Stimulated activated CD8-positive, alpha-beta memory T cell treated with anti-CD3 and anti-CD28 coated beads, Interleukin-2, amount 100 ng/mL, for 48 hours (primary cell): ENCODE data around the gene GCLC.
"Not testable (repeated sequence)": the region's sequence is repeated elsewhere in the genome, so short reads cannot be mapped to it uniquely, and the experiment has no call there.

Source experiments
- DNase-seq, 2 donors: peaks; one replicate each; pipeline ENCODE4 v3.0.0-alpha.2; 2020; ENCODE audit warnings: low read depth in 2 of 2

Gene GCLC

DNA sequence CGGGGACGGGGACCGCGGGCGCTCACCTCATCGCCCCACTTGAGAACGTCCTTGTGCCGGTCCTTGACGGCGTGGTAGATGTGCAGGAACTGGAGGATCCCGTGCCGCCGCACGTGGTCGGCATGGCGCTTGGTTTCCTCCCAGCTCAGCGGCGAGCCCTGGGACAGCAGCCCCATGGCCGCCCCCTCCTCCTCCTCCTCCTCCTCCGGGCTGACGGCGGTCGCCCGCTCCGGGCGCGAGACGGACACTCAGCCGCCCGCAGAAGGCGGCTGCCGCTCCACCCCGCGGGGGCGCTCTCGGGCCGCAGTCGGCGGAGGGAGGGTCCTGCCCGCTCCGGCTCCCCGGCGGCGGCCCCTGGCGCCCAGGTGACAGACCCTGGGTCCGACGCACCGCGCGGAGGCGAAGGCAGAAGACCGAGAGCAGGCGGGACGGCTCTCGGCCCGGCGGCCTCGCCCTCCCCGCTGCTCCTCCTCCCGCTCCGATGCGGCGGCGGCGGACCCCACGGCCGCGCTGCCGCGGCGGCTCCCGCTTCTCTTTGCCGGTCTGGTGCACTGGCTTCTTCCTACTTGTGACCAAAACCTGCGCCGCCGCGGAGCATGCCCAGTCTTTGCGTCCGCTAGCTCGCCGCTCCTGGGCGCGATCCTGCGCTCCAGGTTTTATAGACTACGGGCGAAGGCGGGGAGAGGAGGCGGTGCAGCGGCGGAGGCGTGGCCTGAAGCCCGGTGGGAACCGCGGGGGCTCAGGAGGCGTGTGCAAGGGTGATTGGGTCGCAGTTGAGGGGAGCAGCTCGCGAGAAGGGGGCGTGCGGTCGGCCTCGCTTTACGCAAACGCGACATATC lies at the start of gene GCLC:
GCLC (minus strand) TSS at position 632 of the 839 bp plus-strand sequence; CDS start at position 176, 456 bp downstream.
- peak; percentile 85 to 86 for DNase-seq

GRCh38 chr6:53594596-53594995 lies 49.7 kb upstream of the GCLC start:
- DNase-seq: no peak

GRCh38 chr6:53593001-53593488 lies 48.1 kb upstream of the GCLC start:
- DNase-seq: no peak

GRCh38 chr6:53591873-53592272 lies 47.0 kb upstream of the GCLC start:
- DNase-seq: no peak

DNA sequence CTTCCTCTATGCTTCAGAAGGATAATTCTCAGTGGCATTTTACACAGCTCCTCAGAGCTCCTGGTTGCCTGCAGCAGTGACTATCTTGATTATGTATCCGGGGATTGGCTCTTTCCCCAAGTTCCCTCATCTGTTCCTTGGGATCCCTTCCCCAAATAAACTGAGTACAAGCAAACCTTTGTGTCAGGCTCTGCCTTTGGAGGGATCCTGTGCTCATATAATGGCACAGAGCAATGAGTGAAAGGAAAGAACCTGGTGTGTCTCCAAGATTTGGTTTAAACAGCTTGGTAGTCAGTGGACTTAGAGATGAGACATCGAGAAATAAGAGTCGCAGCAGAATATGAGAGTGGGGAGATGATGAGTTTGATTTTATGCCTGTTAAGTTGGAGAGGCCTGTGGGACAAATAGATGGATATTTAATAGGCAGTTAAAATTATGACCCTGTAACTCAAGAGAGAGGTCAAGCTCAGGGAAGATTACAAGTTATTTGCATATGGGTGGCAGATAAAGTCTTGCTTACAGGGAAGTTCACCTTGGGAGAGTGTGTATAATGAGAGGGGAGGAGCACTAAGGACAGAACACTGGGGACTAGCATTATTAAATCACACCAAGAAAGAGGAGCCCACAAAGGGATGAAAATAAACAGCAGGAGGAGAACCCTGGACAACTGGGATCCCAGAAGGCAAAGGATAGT lies 44.1 kb upstream of the GCLC start:
- DNase-seq: no peak

GRCh38 chr6:53587291-53587690 lies 42.4 kb upstream of the GCLC start:
- DNase-seq: no peak

GRCh38 chr6:53585208-53585900 lies 40.5 kb upstream of the GCLC start:
- DNase-seq: no peak

DNA sequence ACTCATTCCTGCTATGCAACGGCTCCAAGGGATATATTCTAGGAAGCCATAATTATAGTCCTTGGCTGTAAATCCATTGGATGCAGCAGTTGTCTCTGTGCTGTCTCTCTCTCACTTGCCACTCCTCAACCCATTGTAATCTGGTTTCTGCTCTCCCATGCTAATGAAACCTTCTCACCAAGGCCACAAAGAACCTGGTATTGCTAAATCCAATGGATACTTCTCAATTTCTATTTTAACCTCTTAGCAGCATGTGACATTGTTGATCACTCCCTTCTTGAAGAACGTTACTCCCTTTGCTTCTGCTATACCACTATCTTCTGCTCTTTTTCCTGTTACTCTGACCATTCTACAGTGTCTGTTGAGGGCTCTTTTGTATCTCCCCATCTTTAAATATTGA lies 39.8 kb upstream of the GCLC start:
- no peak for DNase-seq

DNA sequence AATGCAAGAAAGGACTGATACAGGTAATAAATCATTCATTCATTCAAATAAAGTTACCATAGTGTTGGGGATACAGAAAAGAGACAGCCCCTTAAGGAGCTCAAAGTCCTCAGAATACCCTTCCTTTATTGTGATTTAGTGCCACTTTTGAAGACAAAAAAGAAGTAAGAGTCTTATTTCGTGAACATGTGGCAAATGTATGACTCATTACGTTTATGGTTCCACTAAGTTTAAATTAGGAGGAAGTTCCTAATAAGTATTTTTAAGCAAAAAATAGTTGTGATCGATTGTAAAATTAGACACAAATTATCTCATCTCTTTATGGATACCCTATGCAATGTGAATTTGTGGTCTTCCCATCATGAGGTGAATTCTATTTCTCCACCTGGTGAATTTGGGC lies 38.5 kb upstream of the GCLC start:
- DNase-seq: no peak

GRCh38 chr6:53582963-53583362 lies 38.1 kb upstream of the GCLC start:
- no peak for DNase-seq

- no peak for DNase-seq
These were observed 37.0 kb upstream of the GCLC start for GRCh38 chr6:53581856-53582255.

DNA sequence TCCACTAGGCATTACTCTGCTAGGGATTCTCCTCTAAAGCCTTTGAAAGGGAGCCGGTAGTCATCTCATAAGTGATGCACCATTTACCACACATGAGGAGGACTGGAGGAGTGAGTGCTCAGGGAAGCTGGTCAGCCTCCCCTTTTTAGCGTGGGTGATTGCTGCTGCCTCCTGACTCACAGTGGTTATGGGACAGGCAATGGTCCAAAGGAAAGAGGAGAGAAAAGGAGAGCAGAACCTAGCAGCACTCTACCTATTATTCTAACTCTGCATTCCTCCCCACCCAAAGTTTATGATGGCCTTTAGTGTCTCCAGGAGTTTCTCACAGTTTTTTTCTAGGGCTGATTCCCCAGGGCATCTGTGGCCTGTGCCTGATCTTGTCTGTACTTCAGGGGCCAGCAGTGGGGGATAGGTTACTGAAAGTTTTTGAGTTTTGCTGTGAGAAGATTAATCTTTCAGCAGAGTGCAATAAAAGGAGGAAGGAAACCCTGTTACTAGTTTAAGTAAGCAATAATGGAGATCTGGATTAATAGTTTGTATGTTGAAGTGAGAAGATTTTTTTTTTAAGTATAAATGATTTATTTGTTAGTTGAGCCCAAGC lies 36.4 kb upstream of the GCLC start:
- no peak for DNase-seq

DNA sequence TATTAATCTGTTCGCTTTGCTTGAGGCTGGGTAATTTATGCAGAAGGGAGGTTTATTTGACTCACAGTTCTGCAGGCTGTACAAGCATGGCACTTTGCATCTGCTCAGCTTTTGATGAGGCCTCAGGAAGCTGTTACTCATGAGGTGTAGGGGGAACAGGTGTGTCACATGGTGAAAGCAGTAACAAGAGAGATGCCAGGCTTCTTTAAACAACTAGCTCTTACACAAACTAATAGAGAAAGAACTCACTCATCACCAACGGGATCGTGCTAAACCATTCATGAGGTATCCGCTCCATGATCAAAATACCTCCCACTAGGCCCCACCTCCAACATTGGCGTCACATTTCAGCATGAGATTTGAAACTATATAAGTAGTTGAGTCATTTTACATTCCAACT lies 34.4 kb upstream of the GCLC start:
- DNase-seq: peak in 1 of 2 donors; percentile 39

DNA sequence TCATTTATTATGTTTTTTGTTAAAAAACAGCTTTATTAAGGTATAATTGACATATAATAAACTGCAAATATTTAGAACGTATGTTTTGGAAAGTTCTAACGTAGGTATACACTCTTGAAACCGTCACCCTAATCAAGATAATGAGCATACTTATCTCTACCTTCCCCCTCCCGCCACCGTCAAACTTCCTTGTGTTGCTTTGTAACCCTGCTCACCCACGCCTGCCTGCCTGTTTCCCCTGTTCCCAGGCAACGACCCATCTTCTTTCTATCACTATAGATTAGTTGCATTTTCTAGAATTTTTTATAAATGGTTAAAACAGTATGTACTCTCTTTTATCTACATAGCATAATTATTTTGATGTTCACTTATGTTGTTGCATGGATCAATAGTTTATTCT lies 33.5 kb upstream of the GCLC start:
- no peak for DNase-seq

DNA sequence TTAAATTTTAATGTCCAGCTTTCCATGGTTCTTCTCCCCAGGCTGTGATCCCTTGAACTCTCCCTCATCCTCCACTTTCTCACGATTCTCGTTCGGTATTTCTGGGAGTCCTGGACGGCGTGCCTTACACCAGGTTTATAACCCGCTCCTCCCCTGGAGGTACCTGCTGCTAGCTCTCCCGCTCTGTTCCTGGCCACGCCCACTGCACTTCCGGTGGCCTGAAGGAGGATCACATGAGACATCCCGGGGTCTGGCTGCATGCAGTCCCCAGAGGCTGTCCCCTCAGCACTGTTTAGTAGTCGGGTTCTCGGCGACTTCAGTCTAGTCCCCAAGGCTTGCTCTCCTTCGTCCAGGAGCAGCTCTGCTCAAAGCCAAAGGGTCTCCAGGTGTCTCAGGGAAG lies 28.4 kb upstream of the GCLC start:
- no peak for DNase-seq

GRCh38 chr6:53572379-53572778 lies 27.5 kb upstream of the GCLC start:
- DNase-seq: not testable (repeated sequence)

DNA sequence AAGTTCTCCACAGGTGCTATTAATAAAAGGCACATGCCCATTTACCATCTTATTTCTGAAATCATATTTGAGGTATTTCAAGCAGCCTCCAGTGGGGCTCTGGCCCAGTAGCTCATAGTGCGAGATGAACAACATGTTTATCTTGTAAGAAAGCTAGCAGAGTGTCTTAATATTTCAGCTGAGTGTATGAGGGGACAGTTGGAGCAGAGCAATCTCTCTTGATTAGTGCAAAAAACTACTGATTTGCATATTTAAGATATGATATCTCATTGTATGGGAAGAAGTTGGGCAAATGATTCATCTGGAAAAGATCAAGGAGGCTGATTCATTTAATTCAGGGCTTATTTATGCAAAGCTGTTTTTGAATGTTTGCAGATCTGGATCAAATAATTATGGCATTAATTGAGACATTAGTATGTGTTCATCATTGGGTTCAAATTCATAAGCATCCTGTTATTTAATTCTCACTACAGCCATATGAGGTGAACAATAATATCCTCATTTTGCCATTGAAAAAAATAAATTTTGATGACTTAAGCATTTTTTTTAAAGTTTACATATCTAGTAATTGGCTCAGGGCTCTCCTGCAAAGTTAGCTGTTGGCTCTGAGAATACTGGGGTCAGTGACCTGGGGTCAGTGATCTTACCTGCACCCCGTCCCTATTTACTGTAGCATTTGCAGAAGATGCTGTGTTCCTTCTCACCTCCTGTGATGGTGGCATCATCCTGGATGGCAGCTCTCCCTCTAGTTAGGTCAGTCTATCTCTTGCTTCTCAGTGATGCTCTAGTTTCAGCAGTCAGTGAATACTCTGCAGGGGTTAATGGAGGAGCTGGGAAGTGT lies 24.1 kb upstream of the GCLC start:
- DNase-seq: no peak

- DNase-seq: no peak
These were observed 22.8 kb upstream of the GCLC start for GRCh38 chr6:53567701-53568100.

- DNase-seq: no peak
These were observed 21.9 kb upstream of the GCLC start for GRCh38 chr6:53566755-53567154.

GRCh38 chr6:53565886-53566285 lies 21.0 kb upstream of the GCLC start:
- DNase-seq: no peak

GRCh38 chr6:53564401-53565065 lies 19.6 kb upstream of the GCLC start:
- DNase-seq: no peak
